GM19035 (cell line): ENCODE measurements around the gene ZNF585A.
"Not testable (repeated sequence)": the region's sequence is repeated elsewhere in the genome, so short reads cannot be mapped to it uniquely, and the experiment has no call there.

Experiments used
- ATAC-seq: cut with Tn5 transposase; IDR thresholded peaks from one replicate; pipeline ENCODE4 v1.9.1; 2021; ENCODE audit not compliant: unreplicated experiment

Gene ZNF585A

DNA sequence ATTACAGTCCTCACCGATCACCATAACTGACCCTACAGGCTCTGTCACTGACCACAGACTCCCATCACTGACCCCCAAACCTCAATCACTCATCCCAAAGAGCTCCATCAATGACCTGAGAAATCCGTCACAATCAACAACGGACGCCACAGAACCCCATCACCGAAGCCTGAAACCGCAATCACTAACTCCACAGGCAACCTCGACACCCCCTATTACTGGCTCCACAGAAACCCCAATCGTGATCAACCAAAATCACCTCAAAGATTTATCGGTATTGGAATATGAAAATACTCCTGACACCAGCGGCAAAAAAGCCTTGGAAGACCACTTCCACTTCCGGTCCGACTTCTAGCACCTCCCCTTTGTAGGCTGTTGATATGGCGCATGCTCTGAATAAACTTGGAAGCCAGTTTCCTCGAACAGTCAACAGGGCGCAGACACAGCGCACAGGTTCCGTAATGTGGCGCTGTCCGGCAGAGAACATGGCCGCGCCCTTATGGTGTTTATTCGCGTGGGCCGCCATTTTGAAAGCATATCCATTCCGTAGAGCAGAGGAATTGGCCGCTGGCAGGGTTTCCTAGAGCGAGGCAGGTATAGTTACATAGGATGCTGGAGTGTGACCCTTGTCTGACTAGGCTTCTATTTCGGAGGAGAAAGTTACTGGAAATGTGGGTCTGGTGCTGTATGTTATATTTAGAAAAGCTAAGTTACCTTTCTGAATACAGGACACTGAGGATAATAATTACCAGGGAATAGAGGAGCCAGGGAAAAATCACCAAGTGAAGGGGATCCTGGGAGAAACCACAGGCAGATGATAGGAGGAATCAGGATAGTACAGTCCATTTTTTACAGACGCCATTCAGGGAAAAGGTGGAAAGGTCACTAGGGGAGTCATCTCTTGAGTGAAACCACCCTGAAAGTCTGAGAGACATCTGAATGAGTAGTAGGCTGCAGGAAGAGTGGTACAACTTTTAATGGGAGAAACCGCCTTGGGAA, at the start of gene ZNF585A:
Gene ZNF585A (minus strand): TSS at position 328 of the 999 bp plus-strand sequence. CDS start 2,785 bp downstream, outside the sequence.
- ATAC-seq: peak; percentile 98

DNA sequence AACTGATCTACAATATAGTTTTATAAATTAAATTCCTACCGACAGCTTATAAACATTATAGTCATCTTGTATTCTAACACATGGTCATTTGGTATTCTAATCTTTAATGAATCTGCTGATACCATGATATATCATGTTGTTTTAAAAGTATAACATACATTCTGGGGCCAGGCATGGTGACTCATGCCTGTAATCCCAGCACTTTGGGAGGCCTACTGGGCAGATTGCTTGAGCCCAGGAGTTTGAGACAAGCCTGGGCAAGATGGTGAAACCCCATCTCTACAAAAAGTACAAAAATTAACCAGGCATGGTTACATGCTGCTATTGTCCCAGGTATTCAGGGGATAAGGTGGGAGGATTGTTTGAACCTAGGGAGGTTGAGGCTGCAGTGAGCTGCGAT, 48.6 kb upstream of the ZNF585A start:
- ATAC-seq: no peak

GRCh38 chr19:37220383-37220782, 47.9 kb upstream of the ZNF585A start:
- ATAC-seq: no peak

DNA sequence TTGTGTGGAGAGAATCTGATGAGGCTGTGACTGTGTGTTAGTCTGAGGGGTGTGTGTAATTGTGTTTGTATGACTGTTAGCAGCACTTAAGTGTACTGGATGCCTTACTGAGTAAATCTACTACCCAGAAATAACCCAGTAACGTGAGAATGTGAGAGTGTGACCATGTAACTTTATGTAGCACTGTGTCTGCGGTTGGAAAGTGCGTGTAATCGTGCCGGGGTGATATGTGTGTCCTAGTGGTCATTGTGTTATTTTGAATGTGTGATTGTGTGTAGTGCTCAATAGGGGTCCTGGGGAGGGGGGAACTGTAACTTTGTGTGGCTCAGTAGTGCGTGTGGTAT, 46.1 kb upstream of the ZNF585A start:
- no peak for ATAC-seq

DNA sequence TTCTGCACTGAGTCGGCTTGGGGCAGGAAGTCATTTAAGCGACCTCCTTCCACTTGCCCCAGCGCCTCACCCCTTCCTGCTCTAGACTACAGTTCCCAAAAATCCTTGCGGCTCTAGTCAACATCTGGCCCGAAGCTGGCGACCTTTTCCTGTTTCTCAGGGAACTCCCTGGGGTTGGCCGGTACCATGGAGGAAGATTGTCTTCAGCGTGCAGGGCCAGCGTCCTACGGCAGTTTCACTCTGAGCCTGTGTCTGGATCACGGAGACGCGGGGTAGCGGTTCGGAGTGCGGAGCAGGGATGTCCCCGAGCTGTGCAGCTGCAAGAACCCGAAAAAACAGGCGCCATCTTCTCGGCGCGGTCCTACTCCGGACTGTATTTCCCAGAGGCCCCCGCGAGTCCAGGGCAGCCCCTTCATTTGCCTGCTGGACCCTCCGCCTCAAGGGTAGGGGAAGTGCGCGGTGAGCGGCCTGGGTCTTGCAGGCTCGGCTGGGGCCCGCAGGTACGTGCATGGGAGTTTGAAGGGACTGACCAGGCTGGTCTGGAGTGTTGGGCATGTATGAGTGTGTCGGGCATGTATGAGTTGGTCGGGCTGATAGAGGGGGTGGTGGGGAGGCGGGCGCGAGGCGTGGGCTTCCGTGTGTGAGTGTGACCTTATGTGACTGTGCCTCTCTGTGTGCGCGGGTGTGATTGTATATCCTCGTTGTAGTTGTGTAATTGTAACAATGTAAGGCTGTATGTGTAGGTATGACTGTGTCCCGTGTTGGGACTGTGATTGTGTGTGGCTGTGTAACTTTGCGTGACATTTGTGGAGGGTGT, 45.5 kb upstream of the ZNF585A start, which contains the start of gene ZNF383:
Gene ZNF383 (plus strand): TSS at position 440 of the 817 bp plus-strand sequence. CDS start 12,240 bp downstream, outside the sequence.
- peak; percentile 91 for ATAC-seq

DNA sequence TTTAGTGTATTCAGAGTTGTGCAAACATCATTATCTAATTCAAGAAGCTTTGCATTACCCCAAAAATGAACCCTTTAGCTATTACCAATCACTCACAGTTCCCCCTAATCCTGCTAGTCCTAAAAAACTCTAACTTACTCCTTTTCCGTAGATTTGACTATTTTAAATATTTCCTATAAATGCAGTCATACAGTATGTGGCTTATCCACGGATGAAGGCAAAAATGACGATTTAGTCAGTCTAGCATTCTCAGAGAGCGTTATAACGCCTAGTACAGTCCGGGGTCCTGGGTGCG, 44.9 kb upstream of the ZNF585A start:
- ATAC-seq: no peak

DNA sequence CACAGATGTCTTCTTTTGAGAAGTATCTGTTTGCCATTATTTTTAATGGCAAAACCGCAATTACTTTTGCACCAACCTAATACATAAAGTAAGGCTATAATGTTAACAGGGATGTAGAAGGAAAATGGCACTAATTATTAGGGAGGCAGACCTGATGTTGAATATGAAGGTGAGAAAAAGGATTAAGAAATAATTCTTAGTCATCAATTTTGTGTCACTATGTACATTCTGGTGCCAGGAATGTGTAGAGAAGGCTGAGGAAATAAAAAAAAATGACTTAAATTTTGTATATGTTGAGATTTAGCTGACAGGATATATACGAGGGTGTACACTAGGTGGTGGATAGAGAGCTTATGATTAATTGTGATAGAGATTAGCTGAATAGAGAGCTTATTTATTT, 25.3 kb upstream of the ZNF585A start:
- ATAC-seq: no peak

DNA sequence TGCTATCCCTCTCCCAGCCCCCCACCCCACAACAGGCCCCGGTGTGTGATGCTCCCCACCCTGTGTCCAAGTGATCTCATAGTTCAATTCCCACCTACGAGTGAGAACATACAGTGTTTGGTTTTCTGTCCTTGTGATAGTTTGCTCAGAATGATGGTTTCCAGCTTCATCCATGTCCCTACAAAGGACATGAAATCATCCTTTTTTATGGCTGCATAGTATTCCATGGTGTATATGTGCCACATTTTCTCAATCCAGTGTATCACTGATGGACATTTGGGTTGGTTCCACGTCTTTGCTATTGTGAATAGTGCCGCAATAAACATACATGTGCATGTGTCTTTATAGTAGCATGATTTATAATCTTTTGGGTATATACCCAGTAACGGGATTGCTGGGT, 24.6 kb upstream of the ZNF585A start:
- ATAC-seq: not testable (repeated sequence)

- not testable (repeated sequence) for ATAC-seq
Measured at GRCh38 chr19:37195248-37195647, 22.8 kb upstream of the ZNF585A start.

- not testable (repeated sequence) for ATAC-seq
Measured at GRCh38 chr19:37186071-37186470, 13.6 kb upstream of the ZNF585A start.

DNA sequence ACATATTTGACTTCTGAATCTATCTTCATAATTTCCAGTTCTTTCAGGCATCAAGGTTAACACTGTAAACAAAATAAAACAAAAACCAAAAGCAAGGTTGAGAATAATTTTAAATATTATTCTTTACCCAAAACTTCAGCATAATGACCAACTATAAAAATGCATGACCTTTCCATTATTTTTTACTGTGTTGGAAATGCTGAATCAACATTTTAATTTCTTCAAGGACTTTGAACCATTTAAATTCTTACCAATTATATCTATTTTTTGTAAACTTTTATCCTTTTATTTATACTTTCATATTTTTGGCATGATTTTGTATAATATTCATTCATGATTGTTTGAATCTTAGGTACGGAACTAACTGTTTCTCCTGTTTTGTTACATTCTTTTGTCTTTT, 6.9 kb downstream of the ZNF585A start:
- no peak for ATAC-seq

DNA sequence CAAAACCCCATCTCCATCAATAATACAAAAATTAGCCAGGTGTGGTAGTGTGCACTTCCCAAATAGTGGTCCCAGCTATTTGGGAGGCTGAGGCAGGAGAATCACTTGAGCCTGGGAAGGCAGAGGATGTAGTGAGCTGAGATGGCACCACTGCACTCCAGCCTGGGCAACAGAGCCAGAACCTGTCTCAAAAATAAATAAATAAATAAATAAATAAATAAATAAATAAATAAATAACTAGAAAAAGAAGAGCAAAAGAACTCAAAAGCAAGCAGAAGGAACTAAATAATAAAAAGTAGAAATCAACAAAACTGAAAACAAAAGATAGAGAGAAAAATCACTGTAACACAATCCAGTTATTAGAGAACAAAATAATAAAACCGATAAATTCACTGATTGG, 12.3 kb downstream of the ZNF585A start:
- no peak for ATAC-seq

- no peak for ATAC-seq
Measured at GRCh38 chr19:37148214-37148613, 24.3 kb downstream of the ZNF585A start.

- no peak for ATAC-seq
Measured at GRCh38 chr19:37136111-37136510, 36.4 kb downstream of the ZNF585A start.

DNA sequence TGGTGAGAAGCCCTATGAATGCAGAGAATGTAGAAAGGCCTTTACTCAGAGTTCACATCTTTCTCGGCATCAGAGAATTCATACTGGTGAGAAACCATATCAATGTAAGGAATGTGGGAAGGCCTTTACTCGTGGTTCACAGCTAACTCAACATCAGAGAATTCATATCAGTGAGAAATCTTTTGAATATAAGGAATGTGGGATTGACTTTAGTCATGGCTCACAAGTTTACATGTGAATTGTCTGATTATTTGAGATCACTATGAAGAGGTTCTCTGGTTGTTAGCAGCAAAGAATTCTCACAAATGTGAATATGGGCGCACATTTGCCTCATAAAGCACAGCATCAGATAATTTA, 43.7 kb downstream of the ZNF585A start:
- ATAC-seq: no peak

GRCh38 chr19:37127999-37128820, 44.3 kb downstream of the ZNF585A start:
- no peak for ATAC-seq

- ATAC-seq: not testable (repeated sequence)
Measured at GRCh38 chr19:37122093-37122492, 50.4 kb downstream of the ZNF585A start.

DNA sequence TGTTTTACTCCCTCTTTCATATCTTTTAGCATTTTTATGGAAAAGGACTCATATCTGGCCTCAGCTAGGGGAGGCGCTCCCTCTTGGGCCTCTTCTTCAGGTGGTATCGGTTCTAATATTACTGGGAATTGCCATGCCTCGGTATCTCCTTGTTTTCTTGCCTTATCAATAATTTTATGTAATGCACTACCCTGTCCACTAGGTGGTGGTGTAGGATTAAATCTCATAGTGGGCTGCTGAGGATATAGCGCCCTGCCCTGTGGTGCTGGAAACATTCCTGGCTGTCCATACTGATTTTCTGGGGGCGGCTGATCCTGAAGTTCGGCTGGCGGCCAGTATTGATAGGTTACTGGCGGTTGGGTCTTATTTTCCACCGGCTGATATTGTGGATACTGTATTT, 58.5 kb downstream of the ZNF585A start:
- no peak for ATAC-seq

- not testable (repeated sequence) for ATAC-seq
Measured at GRCh38 chr19:37111753-37112152, 60.7 kb downstream of the ZNF585A start.

DNA sequence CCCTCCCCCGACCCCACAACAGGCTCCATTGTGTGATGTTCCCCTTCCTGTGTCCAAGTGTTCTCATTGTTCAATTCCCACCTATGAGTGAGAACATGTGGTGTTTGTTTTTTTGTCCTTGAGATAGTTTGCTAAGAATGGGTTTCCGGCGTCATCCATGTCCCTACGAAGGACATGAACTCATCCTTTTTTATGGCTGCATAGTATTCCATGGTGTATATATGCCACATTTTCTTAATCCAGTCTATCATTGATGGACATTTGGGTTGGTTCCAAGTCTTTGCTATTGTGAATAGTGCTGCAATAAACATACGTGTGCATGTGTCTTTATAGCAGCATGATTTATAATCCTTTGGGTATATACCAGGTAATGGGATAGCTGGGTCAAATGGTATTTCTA, 68.4 kb downstream of the ZNF585A start:
- not testable (repeated sequence) for ATAC-seq

DNA sequence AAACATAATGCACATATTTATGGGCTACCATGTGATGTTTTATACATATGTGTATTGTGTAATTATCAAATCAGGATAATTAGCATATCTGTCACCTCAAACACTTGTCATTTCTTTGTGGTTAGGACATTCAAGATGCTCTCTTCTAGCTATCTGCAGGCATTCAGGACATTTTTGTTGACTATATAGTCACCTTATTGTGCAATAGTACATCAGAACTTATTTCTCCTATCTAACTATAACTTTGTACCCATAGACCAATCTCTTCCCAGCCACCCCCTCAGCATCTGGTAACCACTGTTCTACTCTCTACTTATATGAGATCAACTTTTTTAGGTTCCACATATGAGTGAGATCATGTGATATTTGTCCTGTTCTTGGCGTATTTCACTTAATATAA, 73.9 kb downstream of the ZNF585A start:
- ATAC-seq: no peak
